ENCODE measurements around the gene PLK4.

DNA sequence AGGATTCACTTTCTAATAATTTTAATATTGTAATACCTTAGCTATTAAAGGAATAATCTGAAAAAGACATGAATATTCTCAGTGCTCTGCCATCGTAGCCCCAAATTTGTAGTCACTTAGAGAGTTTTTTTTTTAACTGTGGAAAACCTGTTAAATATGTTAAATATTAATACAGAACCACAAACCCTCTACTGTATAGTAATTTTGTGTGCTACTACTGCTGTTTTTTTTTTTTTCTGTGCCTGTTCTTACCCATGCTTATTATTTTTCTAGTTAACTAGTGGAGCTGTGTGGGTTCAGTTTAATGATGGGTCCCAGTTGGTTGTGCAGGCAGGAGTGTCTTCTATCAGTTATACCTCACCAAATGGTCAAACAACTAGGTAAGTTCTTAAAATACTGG is 15.8 kb downstream of the PLK4 start:
- TF ChIP-seq, protein P1, sequence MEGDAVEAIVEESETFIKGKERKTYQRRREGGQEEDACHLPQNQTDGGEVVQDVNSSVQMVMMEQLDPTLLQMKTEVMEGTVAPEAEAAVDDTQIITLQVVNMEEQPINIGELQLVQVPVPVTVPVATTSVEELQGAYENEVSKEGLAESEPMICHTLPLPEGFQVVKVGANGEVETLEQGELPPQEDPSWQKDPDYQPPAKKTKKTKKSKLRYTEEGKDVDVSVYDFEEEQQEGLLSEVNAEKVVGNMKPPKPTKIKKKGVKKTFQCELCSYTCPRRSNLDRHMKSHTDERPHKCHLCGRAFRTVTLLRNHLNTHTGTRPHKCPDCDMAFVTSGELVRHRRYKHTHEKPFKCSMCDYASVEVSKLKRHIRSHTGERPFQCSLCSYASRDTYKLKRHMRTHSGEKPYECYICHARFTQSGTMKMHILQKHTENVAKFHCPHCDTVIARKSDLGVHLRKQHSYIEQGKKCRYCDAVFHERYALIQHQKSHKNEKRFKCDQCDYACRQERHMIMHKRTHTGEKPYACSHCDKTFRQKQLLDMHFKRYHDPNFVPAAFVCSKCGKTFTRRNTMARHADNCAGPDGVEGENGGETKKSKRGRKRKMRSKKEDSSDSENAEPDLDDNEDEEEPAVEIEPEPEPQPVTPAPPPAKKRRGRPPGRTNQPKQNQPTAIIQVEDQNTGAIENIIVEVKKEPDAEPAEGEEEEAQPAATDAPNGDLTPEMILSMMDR (conservative IDR thresholded peaks at IDR 0.05 in 1 of 2, IDR thresholded peaks at IDR 0.05 in 1 of 2; ENCODE audit: extremely low read depth in 1 of 2, insufficient read depth in 1 of 2, low read depth in 1 of 2, low read length in 2 of 2) = no peak
- no peak for TF ChIP-seq EZH2 (IDR thresholded peaks at IDR 0.05; ENCODE audit: borderline replicate concordance, low read length)

All from mammary epithelial cell (primary cell).